ENCODE results near the gene FAM181A.

- TF ChIP-seq CTCF (IDR thresholded peaks at IDR 0.05; ENCODE audit: borderline replicate concordance, extremely low read depth, low read length, poor library complexity, severe bottlenecking) (no peak), EZH2 (IDR thresholded peaks at IDR 0.05; ENCODE audit: borderline replicate concordance, low read depth, low read length, severe bottlenecking) (no peak)
Observed at GRCh38 chr14:93962701-93963601, 35.8 kb downstream of the FAM181A start.

All from DND-41 (cell line).